HAP-1 (cell line): ENCODE measurements around the gene INTS6.

Experiments used
- DNase-seq, 2 experiments: peaks; one replicate each; pipeline ENCODE4 v3.0.0-alpha.2; 2016 to 2020; ENCODE audit warnings: low spot score in 2 of 2
- H3K27me3 ChIP-seq: fragments of 250-450 bp; sonication (Bioruptor Pico); 2 replicates; pipeline ENCODE4 v1.5.1; 2020; ENCODE audit warnings: low read depth, mild to moderate bottlenecking, moderate library complexity
- H3K36me3 ChIP-seq: fragments of 250-450 bp; sonication (Bioruptor Pico); replicated peaks from 2 replicates; pipeline ENCODE4 v1.5.1; 2020; ENCODE audit warnings: mild to moderate bottlenecking
- H3K4me1 ChIP-seq: fragments of 250-450 bp; sonication (Bioruptor Pico); 2 replicates; pipeline ENCODE4 v1.5.1; 2020; ENCODE audit warnings: mild to moderate bottlenecking
- H3K4me3 ChIP-seq: fragments of 250-450 bp; sonication (Bioruptor Pico); 2 replicates; pipeline ENCODE4 v1.5.1; 2020; ENCODE audit warnings: mild to moderate bottlenecking, moderate library complexity
- H3K9me3 ChIP-seq: fragments of 250-450 bp; sonication (Bioruptor Pico); 2 replicates; pipeline ENCODE4 v1.5.1; 2020; ENCODE audit warnings: mild to moderate bottlenecking, moderate library complexity
- in situ Hi-C: fragments of 300-500 bp; cut with MboI; formaldehyde crosslinking; loops from 3 replicates; pipeline ENCODE4 v1.14.3; 2020; ENCODE audit warnings: low sequenced_read_pairs, inconsistent platforms, mixed read lengths

Gene INTS6

GRCh38 chr13:51452361-51453206, at the start of gene INTS6:
Gene INTS6, minus strand, starts transcription at chr13:51453036. Its CDS starts 511 bp downstream, at chr13:51452525.
- peaks cover 18% of the 10 kb centered on the region for H3K4me1 ChIP-seq
- peaks cover 6% of the 10 kb centered on the region; the same call in 1 of the 2 replicates for H3K9me3 ChIP-seq
- H3K36me3 ChIP-seq: peaks cover 45% of the 10 kb centered on the region
- in situ Hi-C loops: loop anchor here (10.0 kb wide), 1 partner anchor 132 kb away; the partner anchor contains the start of gene WDFY2
- peak within 1 kb of the TSS; percentile 87 for H3K4me3 ChIP-seq
- H3K27me3 ChIP-seq: no peaks in the 10 kb centered on the region
- DNase-seq: peak; percentile 99

GRCh38 chr13:51502153-51502651, 49.4 kb upstream of the INTS6 start:
- Histone ChIP-seq H3K4me1 (no peaks in the 10 kb centered on the region), H3K4me3 (no peak overlapping the region), H3K36me3 (no peaks in the 10 kb centered on the region), H3K27me3 (no peaks in the 10 kb centered on the region; the same call in 1 of the 2 replicates), H3K9me3 (no peaks in the 10 kb centered on the region)
- DNase-seq: no peak
- in situ Hi-C loops: no loop called here

GRCh38 chr13:51501592-51502152, 48.8 kb upstream of the INTS6 start:
- Histone ChIP-seq H3K4me3 (no peak overlapping the region), H3K27me3 (peaks cover 1% of the 10 kb centered on the region; the same call in 1 of the 2 replicates), H3K36me3 (no peaks in the 10 kb centered on the region), H3K9me3 (no peaks in the 10 kb centered on the region), H3K4me1 (no peaks in the 10 kb centered on the region)
- no peak for DNase-seq
- in situ Hi-C loops: no loop called here

- no peak overlapping the region for H3K4me3 ChIP-seq
- no peaks in the 10 kb centered on the region for H3K9me3 ChIP-seq
- in situ Hi-C loops: no loop called here
- no peak for DNase-seq
- no peaks in the 10 kb centered on the region for H3K36me3 ChIP-seq
- H3K27me3 ChIP-seq: peaks cover 3% of the 10 kb centered on the region; the same call in 1 of the 2 replicates
- H3K4me1 ChIP-seq: no peaks in the 10 kb centered on the region
Observed at GRCh38 chr13:51501096-51501495, 48.3 kb upstream of the INTS6 start.

- Histone ChIP-seq H3K36me3 (no peaks in the 10 kb centered on the region), H3K4me1 (no peaks in the 10 kb centered on the region), H3K4me3 (no peak overlapping the region), H3K9me3 (no peaks in the 10 kb centered on the region), H3K27me3 (peaks cover 3% of the 10 kb centered on the region; the same call in 1 of the 2 replicates)
- in situ Hi-C loops: no loop called here
- no peak for DNase-seq
Observed at GRCh38 chr13:51500687-51501086, 47.9 kb upstream of the INTS6 start.

- in situ Hi-C loops: no loop called here
- H3K36me3 ChIP-seq: no peaks in the 10 kb centered on the region
- H3K9me3 ChIP-seq: no peaks in the 10 kb centered on the region
- no peak for DNase-seq
- H3K4me3 ChIP-seq: no peak overlapping the region
- no peaks in the 10 kb centered on the region for H3K4me1 ChIP-seq
- peaks cover 3% of the 10 kb centered on the region; the same call in 1 of the 2 replicates for H3K27me3 ChIP-seq
Observed at GRCh38 chr13:51499841-51500240, 47.0 kb upstream of the INTS6 start.

- no peak for DNase-seq
- in situ Hi-C loops: no loop called here
Observed at GRCh38 chr13:51495316-51495715, 42.5 kb upstream of the INTS6 start.

GRCh38 chr13:51494156-51494555, 41.3 kb upstream of the INTS6 start:
- DNase-seq: no peak
- no peaks in the 10 kb centered on the region for H3K9me3 ChIP-seq
- no peak overlapping the region for H3K4me3 ChIP-seq
- H3K36me3 ChIP-seq: no peaks in the 10 kb centered on the region
- H3K27me3 ChIP-seq: peaks cover 5% of the 10 kb centered on the region; the same call in 1 of the 2 replicates
- no peaks in the 10 kb centered on the region for H3K4me1 ChIP-seq
- in situ Hi-C loops: no loop called here

More at GRCh38 chr13:51495316-51495715, 42.5 kb upstream of the INTS6 start:
- H3K9me3 ChIP-seq: no peaks in the 10 kb centered on the region
- no peak overlapping the region for H3K4me3 ChIP-seq
- no peaks in the 10 kb centered on the region for H3K36me3 ChIP-seq
- H3K4me1 ChIP-seq: no peaks in the 10 kb centered on the region
- peaks cover 5% of the 10 kb centered on the region; the same call in 1 of the 2 replicates for H3K27me3 ChIP-seq

- H3K36me3 ChIP-seq: no peaks in the 10 kb centered on the region
- DNase-seq: no peak
- no peaks in the 10 kb centered on the region for H3K27me3 ChIP-seq
- H3K9me3 ChIP-seq: no peaks in the 10 kb centered on the region
- no peak overlapping the region for H3K4me3 ChIP-seq
- in situ Hi-C loops: no loop called here
- no peaks in the 10 kb centered on the region for H3K4me1 ChIP-seq
Observed at GRCh38 chr13:51488212-51488611, 35.4 kb upstream of the INTS6 start.

GRCh38 chr13:51481656-51482055, 28.8 kb upstream of the INTS6 start:
- Histone ChIP-seq H3K36me3 (no peaks in the 10 kb centered on the region), H3K4me3 (no peak overlapping the region), H3K9me3 (no peaks in the 10 kb centered on the region), H3K4me1 (no peaks in the 10 kb centered on the region), H3K27me3 (0 out of 2 replicates have a peak, but pooled peaks cover 2% of the 10 kb centered on the region)
- no peak for DNase-seq
- in situ Hi-C loops: no loop called here

- DNase-seq: no peak
- Histone ChIP-seq H3K4me1 (no peaks in the 10 kb centered on the region), H3K4me3 (no peak overlapping the region), H3K36me3 (no peaks in the 10 kb centered on the region), H3K27me3 (0 out of 2 replicates have a peak, but pooled peaks cover 2% of the 10 kb centered on the region), H3K9me3 (no peaks in the 10 kb centered on the region)
- in situ Hi-C loops: no loop called here
Observed at GRCh38 chr13:51479199-51479523, 26.3 kb upstream of the INTS6 start.

GRCh38 chr13:51478418-51479198, 25.8 kb upstream of the INTS6 start:
- Histone ChIP-seq H3K4me1 (no peaks in the 10 kb centered on the region), H3K36me3 (no peaks in the 10 kb centered on the region), H3K9me3 (no peaks in the 10 kb centered on the region), H3K27me3 (0 out of 2 replicates have a peak, but pooled peaks cover 2% of the 10 kb centered on the region), H3K4me3 (no peak overlapping the region)
- in situ Hi-C loops: no loop called here
- no peak for DNase-seq

GRCh38 chr13:51477653-51478324, 25.0 kb upstream of the INTS6 start:
- in situ Hi-C loops: no loop called here
- no peaks in the 10 kb centered on the region for H3K9me3 ChIP-seq

More at GRCh38 chr13:51477653-51478324, 25.0 kb upstream of the INTS6 start:
- Histone ChIP-seq H3K4me3 (no peak overlapping the region), H3K4me1 (no peaks in the 10 kb centered on the region), H3K36me3 (no peaks in the 10 kb centered on the region), H3K27me3 (0 out of 2 replicates have a peak, but pooled peaks cover 2% of the 10 kb centered on the region)
- no peak for DNase-seq
